HG03565 (cell line): ENCODE results near the gene FLNC.

Source experiments
- ATAC-seq: cut with Tn5 transposase; IDR thresholded peaks from one replicate; pipeline ENCODE4 v1.9.1; 2021; ENCODE audit warnings: mild to moderate bottlenecking, moderate library complexity; ENCODE audit not compliant: unreplicated experiment

Gene FLNC

GRCh38 chr7:128875523-128875948 lies 45.3 kb downstream of the FLNC start:
- ATAC-seq = no peak

GRCh38 chr7:128876127-128876526 lies 45.9 kb downstream of the FLNC start:
- ATAC-seq = no peak

- ATAC-seq = no peak
Measured at GRCh38 chr7:128876586-128876977, 46.4 kb downstream of the FLNC start.

- ATAC-seq = no peak
Measured at GRCh38 chr7:128876978-128877755, 47.0 kb downstream of the FLNC start.

- ATAC-seq = no peak
Measured at GRCh38 chr7:128877756-128878120, 47.5 kb downstream of the FLNC start.

GRCh38 chr7:128878226-128879105 lies 48.3 kb downstream of the FLNC start:
- ATAC-seq = no peak

- ATAC-seq = no peak
Measured at GRCh38 chr7:128879461-128879938, 49.3 kb downstream of the FLNC start.

GRCh38 chr7:128879939-128880746 lies 49.9 kb downstream of the FLNC start:
- no peak for ATAC-seq

- ATAC-seq = no peak
Measured at GRCh38 chr7:128880791-128881457, 50.7 kb downstream of the FLNC start.

- ATAC-seq = no peak
Measured at GRCh38 chr7:128881458-128882125, 51.4 kb downstream of the FLNC start.

- no peak for ATAC-seq
Measured at GRCh38 chr7:128882134-128882533, 51.9 kb downstream of the FLNC start.

- ATAC-seq = no peak
Measured at GRCh38 chr7:128883622-128884448, 53.6 kb downstream of the FLNC start.

- no peak for ATAC-seq
Measured at GRCh38 chr7:128884561-128885369, 54.6 kb downstream of the FLNC start.

GRCh38 chr7:128885370-128886187 lies 55.4 kb downstream of the FLNC start:
- no peak for ATAC-seq

GRCh38 chr7:128886391-128887168 lies 56.4 kb downstream of the FLNC start:
- ATAC-seq = no peak

- ATAC-seq = no peak
Measured at GRCh38 chr7:128887169-128888038, 57.2 kb downstream of the FLNC start.
